Uterus (tissue), 2 donors: Measurements from ENCODE around the gene AKAP17A.

Experiments
- CTCF ChIP-seq, 4 experiments: fragments of 200-600 bp in 2 of 4; fragments of 450-650 bp in 2 of 4; sonication (generic) in 2 of 4; IDR thresholded peaks; one replicate each; pipeline ENCODE4 v1.5.1; 2016 to 2019; ENCODE audit warnings: antibody characterized with exemption in 4 of 4, mild to moderate bottlenecking in 2 of 4, moderate library complexity in 1 of 4
- POLR2A ChIP-seq, 2 donors: fragments of 450-650 bp; IDR thresholded peaks; one replicate each; pipeline ENCODE4 v1.6.1; 2016; ENCODE audit warnings: antibody characterized with exemption in 2 of 2, mild to moderate bottlenecking in 1 of 2, moderate library complexity in 1 of 2

GRCh38 chrX:1555370-1555769, 36.0 kb upstream of the AKAP17A start:
- TF ChIP-seq CTCF (IDR thresholded peaks at IDR 0.05), result no peak
- TF ChIP-seq POLR2A (IDR thresholded peaks at IDR 0.05), result no peak
